Stimulated activated CD8-positive, alpha-beta memory T cell treated with anti-CD3 and anti-CD28 coated beads, Interleukin-4, amount 100 ng/mL, for 24 hours (primary cell): ENCODE results near the gene TSPAN4.

Source experiments
- DNase-seq: peaks from one replicate; pipeline ENCODE4 v3.0.0-alpha.2; 2020; ENCODE audit warnings: low read depth

The TSPAN4 gene

GRCh38 chr11:836700-837099 lies 6.0 kb upstream of the TSPAN4 start:
- DNase-seq = no peak

DNA sequence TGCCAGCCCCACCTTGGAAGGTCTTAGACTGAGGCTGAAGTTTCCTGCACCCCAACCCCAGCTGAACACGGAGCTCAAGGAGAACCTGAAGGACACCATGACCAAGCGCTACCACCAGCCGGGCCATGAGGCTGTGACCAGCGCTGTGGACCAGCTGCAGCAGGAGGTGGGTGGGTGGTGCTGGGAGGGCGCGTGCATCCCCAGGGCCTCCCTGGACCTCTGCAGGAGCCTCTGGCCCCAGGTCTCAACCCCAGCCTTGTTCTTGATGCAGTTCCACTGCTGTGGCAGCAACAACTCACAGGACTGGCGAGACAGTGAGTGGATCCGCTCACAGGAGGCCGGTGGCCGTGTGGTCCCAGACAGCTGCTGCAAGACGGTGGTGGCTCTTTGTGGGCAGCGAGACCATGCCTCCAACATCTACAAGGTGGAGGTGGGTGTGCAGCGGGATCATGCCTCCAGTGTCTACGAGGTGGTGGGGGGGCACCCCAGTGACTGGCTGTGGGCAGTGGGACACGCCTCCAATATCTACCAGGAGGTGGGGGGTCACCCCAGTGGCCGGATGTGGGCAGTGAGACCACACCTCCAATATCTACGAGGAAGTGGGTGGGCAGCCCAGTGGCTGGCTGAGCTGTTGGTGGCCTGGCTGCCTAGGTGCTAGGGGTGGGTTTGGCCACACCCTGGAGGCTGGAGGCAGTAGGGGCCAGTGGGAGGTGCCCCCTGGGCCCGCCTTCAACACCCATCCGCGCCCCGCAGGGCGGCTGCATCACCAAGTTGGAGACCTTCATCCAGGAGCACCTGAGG lies 5.3 kb upstream of the TSPAN4 start:
- DNase-seq = no peak

DNA sequence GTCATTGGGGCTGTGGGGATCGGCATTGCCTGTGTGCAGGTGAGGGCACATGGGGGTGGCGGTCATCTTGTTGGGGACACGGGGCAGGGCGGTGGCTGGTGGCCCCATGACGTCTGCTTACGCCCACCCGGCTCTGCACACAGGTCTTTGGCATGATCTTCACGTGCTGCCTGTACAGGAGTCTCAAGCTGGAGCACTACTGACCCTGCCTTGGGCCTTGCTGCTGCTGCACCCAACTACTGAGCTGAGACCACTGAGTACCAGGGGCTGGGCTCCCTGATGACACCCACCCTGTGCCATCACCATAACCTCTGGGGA lies 4.7 kb upstream of the TSPAN4 start:
- DNase-seq = no peak

- no peak for DNase-seq
These were observed 4.0 kb upstream of the TSPAN4 start for GRCh38 chr11:838441-839279.

DNA sequence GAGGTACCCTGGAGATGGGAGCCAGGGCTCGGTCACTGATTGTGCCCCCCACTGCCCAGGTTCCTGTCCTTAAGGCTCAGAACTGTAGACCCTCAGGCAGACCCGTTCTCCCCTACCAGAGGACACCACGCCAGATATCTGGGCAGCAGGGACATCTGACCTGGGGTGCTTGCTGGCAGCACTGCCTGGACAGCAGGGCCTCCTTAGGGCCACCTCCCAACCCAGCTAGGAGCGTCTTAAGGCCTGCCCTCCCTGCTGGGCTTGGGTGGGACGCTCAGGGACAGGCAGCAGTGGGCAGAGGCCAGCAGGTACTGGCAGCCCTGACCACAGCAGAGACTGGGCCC lies 3.4 kb upstream of the TSPAN4 start:
- no peak for DNase-seq

- no peak for DNase-seq
These were observed 2.6 kb upstream of the TSPAN4 start for GRCh38 chr11:839875-840617.

GRCh38 chr11:841981-842369 lies 677 bp upstream of the TSPAN4 start:
- DNase-seq = no peak

DNA sequence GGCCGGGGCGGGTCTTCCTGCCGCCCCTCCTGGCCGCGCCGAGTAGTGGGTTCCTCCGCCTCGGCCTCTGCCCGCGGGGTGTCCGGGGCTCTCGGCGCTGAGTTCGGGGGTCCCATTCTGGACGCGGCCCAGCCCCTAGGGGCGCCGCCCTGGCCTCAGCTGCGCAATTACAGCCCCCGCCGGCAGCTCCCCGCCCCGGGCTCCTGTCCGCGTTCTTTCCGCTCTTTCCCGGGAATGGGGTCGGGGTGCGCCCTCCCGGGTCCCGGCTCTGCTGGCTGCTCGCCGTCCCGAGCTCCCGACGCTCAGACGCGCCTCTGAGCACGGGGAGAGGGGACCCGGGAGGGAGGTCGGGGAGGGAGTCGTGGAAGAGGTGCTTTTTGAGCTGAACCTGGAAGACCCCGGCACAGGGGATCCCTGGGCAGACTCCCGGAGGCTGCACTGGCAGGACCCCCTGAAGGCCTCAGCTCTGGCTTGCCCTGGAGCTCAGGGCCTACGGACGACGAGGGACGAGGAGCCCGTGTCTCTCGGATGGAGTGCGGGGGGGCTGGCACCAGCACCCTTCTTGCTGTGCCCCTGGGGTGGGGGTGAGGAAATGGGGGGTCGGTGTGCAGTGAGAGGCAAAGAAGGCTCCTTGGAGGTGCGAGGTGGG lies 558 bp downstream of the TSPAN4 start:
- DNase-seq = no peak

DNA sequence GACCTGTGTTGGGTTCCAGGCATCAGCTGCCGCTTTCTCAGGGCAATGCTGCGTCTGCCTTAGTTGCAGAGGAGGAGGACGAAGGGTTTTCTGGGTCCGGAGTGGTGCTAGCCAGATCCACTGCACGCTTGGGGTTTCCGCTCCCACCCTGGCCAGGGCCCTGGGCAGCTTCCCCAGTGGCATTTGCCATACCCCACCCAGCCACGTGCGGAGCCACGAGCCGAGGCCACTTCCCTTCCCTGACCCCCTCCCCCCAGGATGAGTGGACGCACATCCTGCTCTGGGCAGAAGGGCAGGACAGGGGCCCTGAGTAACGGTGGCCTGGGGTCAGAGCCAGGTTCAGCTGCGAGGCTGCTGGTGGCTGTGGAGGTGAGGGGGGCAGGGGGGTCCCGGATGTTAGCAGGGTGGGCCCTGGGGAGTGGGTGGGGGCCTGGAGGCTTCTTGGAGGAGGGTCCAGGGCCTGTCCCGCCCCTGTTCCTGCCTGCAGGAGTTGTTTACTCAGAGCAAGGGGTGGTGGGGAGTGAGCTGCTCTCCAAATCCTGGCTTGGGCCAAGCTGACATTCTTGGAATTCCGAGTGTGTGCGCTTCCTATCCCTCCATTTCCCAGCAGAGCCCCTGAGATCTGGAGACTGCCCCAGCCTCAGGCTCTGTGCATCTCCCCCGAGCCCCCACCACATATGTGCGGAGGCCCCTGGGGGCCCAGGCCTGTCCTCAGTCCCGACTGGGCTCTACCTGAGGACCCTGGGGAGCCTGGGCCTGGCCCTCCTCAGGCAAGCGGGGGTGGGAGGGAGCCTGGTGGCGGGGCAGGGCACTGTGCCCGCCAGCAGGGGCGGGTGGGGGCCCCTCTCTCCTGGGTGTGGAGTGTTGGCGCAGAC lies 1.4 kb downstream of the TSPAN4 start:
- DNase-seq = no peak

GRCh38 chr11:844693-845644 lies 2.3 kb downstream of the TSPAN4 start:
- DNase-seq = no peak

- DNase-seq = no peak
These were observed 3.3 kb downstream of the TSPAN4 start for GRCh38 chr11:845872-846495.

DNA sequence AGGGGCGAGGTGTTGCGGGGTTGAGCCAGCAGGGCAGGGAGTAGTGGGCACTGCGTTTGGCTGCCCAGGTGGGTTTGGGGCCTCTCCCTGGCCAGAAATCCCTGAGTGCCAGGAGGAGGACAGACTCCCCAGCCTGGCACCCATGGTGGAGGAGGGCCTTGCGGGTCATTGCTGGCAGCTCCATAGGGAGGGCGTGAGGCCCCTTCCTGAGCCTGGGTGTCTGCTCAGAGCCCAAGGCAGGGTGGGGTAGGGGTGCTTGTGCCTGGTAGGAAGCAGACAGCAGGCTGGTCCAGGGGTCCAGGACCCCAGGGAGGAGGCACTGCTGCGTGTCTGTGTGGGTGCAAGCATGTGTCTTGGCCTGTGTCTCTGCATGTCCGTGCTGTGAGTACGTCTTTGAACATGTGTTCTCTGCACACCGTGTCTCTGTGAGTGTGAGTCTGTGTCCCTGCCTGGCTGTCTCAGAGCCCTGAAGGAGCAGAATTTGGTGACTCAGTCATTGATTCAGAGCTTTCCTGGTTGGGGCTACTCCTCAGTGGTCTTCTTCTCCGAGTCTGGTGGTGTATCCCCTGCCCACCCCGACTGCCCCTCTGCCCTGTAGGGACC lies 3.9 kb downstream of the TSPAN4 start:
- no peak for DNase-seq

DNA sequence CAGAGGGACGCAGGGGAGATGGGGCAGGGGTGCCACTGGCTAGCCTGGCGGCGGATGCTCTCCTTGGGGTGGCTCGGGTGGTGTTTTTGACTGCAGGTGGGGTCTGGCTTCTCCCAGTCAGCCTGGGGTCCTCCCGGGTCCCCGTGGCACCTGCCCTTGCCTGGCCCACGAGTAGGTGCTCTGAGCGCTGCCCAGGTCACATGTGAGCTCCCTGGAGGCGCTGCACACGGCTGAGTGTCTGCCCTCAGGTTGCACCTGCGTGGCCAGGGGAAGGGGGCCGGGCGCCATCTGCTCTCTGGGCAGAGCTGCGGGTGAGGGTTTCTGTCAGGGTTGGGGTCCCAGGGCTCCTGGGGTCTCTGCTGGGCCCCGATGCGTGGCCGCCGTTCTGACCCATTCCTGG lies 5.2 kb downstream of the TSPAN4 start:
- DNase-seq = no peak

GRCh38 chr11:848380-848931 lies 5.8 kb downstream of the TSPAN4 start:
- DNase-seq = peak; percentile 54

DNA sequence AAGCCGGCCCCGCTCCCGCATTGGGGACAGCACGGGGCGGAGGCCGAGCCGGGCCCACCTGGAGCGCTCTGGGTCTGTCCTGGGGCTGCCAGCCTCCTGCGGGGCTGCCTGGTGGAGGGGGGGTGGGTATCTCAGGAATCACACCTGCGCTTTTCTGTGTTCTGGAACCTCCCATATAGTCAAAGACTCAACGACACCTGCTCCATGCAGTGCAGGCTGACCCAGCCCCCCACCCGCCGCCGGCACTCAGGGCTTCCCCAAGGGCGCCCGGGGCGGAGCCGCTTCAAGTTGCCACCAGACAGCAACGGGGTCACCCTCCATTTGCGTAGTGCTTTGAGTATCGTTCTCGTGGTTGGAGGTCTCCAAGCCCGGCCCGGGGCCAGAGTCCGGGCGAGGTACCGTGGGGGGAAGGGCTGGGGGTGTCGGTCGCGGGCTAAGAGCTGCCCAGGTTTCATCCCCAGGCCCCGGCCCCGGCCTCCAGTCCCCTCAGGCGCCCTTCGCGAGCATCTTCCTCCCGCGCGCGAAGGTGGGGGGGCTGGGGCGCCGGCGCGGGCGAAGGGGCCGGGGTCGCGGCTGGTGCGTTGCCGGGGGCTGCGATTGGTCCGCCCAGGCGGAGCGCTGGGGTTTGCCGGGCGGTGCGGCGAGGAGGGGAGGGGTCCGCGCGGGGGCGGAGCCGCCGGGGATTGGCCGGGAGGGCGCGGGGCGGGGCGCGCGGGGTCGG lies 6.6 kb downstream of the TSPAN4 start:
- no peak for DNase-seq

DNA sequence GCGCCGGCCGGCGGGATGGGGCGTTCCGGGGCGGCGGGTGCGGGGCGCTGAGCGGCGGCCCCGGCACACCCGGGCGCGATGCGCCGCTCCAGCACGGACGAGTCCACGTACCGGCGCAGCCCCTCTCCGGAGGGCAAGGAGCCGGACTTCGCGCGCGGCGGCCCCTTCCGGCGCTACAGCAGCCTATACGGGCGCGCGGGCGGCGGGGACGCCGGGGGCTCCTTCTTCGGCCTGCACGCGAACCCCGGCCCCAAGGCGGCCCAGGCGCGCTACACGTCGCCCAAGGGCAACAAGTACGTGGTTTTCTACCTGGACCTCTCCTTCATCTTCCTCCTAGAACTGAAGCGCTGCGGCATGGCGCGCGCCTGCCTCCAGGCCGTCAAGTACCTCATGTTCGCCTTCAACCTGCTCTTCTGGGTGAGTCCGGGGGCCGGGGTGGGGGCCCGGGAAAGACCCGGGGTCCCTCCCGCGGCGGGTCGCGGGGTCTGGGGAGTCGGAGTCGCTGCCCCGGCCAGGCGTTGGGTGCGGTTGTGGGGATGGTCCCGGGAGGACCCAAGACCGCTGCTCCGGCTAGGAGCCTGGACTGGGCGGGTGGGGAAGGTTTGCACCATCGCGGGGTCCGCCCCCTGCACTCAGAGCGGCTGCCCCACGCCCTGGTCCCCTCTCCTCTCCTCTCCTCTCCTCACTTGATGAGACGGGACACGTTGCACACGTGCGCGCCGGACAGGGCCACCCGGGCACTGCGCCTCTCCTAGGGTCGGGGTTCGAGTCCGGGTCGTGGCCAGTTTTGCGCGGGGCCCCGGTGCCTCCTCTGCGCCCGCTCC lies 7.5 kb downstream of the TSPAN4 start:
- no peak for DNase-seq
